GM21717 (cell line): ENCODE measurements around the gene TUFM.
A peak's percentile ranks its signal among the peaks of the same experiment; 100 is the strongest.
"Not testable (repeated sequence)": the region's sequence is repeated elsewhere in the genome, so short reads cannot be mapped to it uniquely, and the experiment has no call there.

Experiments used
- ATAC-seq: cut with Tn5 transposase; IDR thresholded peaks from one replicate; pipeline ENCODE4 v1.9.1; 2021; ENCODE audit warnings: mild to moderate bottlenecking, moderate library complexity; ENCODE audit not compliant: unreplicated experiment

TUFM gene

DNA sequence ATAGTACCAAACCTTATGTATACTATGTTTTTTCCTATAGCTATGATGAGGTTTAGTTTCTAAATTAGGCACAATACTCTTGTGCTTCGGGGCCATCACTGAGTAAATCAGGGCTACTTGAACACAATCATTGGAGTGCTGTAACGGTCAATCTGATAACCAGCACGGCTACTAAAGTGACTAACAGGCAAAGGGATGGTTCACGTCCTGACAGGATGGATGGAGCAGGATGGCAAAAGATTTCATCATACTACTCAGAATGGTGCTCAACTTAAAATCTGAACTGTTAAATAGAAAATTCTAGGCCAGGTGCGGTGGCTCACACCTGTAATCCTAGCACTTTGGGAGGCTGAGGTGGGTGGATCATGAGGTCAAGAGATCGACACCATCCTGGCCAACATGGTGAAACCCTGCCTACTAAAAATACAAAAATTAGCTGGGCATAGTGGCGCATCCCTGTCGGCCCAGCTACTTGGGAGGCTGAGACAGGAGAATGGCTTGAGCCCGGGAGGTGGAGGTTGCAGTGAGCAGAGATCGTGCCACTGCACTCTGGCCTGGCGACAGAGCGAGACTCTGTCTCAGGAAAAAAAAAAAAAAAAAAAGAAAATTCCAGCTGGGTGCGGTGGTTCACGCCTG is 7.0 kb downstream of the TUFM start:
- no peak for ATAC-seq

DNA sequence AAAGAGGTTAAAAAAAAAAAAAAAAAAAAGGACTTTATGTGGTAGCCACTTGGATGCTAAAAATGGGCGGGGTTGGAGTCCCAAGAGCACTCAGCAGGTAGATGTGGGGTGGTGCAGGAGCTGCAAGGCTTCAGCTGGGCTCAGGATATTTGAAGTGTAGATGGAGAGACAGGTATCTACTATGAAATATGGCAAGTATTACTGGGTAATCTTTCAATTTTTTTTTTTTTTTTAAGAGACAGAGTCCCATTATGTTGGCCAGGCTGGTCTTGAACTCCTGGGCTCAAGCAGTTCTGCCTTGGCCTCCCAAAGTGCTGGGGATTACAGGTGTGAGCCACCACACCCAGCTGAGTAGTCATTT is 7.6 kb downstream of the TUFM start:
- ATAC-seq = no peak

DNA sequence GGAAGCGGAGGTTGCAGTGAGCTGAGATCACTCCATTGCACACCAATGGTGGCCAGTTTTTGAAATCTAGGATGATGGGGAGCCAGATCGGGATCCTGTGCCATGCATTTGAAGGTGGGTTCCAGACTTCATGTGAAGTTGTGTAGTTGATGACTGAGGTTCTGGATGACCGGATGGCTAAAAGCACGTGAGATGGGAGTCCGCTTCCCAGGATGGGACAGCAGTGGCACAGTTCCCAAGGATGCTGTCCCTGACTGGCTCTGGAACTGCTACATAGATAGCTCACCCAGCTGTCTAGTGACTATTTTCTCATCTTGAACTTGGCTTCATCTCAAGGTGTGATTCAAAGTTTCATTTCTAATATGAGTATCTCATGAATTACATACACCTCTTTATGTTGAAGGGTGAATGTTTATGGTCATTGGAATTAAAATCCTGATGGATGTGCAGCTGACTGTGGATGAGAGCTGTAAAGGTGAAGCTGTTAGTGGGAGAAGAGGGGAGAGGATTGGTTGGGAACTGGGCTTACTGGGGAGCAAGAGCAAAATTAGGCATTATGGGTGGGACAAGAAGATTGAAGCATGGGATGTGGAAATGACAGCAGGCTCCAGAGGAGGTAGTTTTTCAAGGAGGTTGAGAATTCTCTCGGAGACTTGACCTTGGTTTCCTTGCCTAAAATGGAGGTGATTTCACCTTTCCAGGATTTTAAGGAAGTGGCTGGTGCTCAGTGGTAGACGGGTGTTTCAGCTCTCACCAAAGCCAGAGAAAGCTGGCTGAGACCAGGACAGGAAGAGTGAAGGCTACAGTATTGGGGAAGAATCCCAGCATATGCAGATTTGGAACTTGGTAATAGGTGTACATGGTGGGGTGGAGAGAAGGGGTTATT is 8.2 kb downstream of the TUFM start:
- ATAC-seq = no peak

DNA sequence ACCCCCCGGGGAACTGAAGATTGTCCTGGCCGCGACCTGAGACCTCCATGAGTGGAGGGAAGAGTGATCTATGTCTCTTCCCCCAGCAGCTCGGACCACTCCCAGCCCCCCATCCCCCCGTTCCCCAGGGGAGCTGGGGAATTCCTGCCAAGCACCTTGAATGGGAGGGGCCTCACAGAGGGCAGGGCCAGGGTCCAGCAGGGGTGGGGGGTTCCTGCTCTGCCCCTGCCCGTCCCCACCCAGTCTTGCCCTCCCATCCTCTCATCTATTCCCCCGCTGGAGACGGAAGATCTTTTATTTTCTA is 9.4 kb downstream of the TUFM start:
- no peak for ATAC-seq

DNA sequence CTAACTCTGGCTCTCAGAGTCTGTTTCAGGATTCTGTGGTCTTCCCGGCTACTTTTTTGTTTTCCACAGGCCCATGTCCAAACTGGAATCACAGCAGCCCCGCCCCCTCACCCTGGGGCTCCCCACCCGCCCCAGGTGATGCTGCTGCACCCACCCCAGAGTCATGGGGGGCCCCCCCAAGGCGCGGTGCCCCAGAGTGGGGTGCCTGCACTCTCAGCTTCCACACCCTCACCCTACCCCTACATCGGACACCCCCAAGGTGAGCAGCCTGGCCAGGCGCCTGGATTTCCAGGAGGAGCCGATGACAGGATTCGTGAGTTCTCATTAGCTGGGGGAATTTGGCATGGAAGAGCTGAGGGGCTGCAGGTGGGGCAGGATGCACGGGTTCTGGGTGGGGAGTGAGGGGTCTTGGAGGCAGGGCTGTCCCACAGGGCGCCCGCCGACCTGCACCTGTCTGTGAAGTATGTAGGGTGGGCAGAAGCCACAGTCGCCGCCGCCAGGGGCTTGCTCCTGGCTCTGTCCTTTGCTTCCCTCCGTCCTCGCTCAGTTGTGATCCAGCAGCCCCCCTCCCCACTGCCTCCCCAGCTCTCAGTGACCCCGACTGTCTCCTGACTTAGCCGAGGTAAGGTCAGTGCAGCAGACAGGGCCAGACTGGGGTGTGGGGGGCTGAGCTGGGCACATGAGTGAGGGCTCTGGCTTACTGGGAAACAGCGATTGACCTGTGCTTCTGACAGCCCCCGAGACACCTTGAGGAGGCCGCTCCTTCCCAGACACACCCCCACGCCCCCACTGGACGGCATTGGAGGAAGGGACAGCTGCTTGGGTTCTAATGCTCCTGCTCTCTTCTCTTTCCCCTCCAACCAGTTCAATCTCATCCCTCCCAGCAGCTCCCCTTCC is 10.0 kb downstream of the TUFM start:
- no peak for ATAC-seq

DNA sequence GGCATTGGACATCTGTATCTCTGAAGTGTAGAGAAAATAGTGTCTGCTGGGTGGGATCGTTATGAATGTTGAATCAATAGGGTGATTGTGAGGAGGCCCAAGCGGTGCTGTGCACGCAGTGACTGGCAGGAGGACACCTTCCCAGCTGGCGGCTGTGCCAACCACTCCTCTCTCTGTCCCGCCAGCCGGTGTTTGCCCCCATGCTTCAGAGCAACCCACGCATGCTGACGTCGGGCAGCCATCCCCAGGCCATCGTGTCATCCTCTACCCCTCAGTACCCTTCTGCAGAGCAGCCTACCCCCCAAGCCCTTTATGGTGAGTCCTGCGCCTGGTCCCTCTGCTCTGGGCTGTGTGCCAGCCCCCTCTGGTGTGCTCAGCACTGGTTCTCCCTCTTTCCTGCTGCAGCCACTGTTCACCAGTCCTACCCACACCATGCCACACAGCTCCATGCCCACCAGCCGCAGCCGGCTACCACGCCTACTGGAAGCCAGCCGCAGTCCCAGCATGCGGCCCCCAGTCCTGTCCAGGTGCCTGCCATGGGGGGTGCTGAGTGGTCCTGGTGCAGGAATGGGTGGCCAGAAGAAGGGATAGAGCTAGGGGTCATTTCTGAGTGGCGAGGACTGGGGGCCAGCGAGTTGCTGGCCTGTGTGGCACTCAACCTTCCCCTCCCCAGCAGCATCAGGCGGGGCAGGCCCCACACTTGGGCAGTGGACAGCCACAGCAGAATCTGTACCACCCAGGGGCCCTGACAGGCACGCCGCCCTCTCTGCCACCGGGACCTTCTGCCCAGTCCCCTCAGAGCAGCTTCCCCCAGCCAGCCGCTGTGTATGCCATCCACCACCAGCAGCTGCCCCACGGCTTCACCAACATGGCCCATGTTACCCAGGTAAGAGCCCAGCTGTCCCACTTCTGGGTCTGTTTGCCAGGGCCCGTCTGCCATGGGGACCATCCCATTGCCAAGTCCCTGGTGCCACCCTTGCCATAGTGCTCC is 11.0 kb downstream of the TUFM start:
- no peak for ATAC-seq

DNA sequence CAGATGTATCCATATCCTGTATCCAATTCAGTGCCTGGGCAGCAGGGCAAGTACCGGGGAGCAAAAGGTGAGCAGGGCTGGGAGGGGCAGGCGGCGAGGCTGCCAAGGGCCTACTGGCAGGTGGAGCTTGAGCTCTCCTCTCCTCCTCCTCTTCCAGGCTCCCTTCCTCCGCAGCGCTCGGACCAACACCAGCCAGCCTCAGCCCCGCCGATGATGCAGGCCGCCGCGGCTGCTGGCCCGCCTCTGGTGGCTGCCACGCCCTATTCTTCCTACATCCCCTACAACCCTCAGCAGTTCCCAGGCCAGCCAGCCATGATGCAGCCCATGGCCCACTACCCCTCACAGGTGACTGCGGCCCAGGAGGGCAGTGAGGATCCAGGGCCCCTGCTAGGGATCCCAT is 11.8 kb downstream of the TUFM start:
- ATAC-seq = no peak

DNA sequence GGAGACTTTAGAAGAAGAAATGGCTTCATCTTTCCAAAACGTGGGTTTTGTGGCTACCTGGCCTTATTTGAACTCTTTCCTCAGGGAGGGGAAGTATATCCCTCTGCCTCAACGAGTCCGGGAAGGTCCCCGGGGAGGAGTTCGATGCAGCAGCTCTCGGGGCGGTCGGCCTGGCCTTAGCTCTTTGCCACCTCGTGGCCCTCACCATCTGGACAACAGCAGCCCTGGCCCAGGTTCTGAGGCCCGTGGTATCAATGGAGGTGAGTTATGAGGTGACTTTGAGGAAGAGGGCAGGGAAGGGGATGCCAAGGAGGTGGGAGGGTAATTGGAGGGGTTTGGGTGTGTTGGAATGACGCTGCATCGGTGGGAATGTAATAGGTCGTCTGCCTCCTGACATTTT is 15.6 kb downstream of the TUFM start:
- no peak for ATAC-seq

DNA sequence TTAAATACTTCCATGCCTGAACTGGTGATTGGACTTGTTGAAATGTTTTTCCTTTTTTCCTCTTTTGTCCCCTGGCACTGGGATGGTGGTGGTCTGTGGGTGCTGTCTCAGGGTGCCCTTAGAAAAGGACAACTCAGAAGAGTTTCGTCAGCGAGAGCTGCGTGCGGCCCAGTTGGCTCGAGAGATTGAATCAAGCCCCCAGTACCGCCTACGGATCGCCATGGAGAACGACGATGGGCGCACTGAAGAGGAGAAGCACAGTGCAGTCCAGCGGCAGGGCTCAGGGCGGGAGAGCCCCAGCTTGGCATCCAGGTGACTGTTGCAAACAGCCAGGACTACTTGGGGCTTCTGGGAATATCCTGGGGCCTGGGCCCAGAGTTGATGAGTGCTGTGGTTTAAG is 16.4 kb downstream of the TUFM start:
- ATAC-seq = no peak

DNA sequence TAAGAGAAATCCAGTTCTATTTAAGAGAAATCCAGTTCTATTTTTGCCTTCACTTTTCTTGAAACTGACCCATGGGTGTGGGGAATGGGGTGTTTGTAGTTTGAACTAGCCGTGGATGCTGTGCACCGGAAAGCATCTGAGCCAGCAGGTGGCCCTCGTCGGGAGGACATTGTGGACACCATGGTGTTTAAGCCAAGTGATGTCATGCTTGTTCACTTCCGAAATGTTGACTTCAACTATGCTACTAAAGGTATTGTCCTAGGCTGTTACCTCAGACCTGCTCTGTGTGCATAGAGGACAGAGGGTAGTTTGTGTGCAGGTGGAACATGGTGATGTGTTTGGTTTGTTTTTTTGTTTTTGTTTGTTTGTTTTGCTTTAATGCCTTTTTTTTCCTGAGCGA is 20.0 kb downstream of the TUFM start:
- no peak for ATAC-seq

DNA sequence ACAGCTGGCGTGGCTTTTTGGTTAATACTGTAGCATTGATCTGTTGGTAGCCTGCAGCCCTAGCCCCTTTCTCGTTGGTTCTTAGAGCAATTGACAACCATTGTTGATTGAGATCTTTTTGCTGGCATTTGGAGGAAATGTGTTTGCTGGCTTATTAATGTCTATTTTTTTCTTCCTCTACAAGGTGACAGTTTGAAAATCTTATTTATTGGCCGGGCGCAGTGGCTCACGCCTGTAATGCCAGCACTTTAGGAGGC is 21.5 kb downstream of the TUFM start:
- ATAC-seq = no peak

DNA sequence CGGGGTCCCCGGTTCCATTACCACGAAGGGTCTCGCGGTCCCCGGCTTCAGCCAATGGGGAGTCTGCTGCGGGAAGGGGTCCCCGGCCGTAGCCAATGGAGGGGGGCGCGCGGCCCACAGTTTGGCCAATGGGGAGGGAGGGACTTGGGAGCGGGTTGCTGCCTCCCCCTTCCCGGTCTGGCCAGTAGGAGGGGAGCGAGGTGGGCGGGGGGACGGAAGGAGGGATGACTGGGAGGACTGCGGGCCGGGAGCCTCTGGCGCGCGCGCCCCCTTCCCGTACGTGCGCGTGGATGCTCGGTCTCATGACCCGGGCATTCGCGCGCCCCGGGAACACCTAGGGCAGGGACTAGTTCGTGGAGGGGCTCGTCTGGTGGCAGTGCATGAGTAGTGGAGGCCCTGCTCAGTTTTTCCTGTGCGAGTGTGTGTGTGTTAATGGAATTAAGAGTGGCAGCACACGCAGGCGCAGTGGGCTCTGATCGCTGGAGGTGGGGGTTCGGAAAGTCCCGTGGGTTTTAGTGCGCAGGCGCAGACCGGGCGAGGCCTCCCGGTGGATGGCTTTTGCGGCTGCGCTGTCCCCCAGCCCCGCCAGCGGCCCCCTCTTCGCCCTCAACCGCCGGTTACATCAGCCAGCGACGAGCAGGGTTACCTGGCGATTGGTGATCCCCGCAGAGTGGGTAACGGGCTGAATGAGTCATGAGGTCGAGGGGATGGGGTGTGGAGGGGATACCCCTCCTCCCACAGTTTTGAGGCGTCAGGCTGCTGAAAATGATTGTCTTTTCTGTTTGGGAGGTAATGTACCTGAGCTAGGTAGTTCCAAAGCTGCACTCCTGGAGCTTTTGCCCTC is 22.1 kb downstream of the TUFM start:
- ATAC-seq = peak; percentile 52

DNA sequence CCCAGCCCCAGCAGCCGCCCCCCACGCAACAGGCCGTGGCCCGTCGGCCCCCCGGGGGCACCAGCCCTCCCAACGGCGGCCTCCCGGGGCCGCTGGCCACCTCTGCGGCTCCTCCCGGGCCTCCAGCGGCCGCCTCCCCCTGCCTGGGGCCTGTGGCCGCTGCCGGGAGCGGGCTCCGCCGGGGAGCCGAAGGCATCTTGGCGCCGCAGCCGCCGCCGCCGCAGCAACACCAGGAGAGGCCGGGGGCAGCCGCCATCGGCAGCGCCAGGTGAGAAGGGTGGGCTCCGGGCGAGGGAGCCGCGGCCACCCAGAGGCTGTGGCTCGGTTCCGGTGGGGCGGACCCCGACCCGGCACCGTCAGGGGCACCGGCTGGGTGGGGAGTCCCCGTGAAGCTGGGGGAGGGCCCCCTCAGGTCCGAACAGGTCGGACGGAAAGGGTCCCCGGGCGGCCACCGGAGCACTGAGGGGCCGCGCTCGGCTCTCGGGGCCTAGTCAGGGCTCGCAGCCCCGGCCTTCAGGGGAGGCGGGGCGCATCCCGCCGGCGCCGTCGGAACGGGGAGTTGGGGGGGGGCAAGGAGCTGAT is 22.8 kb downstream of the TUFM start:
- peak; percentile 10 for ATAC-seq

DNA sequence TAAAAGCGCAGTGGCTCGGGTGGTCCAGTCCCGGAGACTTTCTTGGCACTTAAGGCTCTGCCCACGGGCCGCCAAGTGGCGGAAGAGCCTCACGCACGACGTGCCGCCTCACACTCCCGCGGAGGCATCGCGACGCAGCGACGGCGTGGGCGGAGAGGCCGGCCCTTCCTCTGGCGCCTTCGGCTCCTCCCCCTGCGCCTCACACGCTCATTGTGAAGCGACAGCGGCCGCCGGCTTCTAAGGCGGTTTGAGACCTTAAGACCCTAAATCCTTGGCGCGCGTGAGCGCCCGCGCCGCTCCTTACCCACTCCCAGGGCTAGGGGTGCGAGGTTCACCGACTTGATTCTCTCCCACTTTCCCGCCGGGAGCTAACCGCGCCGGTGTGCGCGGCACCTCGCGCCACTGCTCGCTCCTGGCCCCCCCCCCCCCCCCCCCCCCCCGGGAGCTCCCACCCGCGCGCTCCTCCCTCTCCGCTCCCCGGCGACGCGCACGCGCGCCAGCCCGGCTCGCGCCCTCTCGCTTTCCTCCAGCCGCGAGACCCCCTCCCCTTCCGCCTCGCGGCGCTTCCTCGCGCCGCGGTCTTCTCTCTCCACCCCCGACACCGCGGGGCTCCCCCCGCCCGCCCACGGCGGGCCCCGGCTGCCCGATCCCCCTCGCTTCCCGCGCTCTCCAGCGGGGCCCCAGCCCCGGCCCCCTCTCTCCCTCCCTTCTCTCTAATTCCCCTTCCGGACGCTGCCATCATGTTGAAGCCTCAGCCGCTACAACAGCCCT is 23.4 kb downstream of the TUFM start, which contains the start of gene ATXN2L:
TSS of gene ATXN2L (plus strand) at position 480 of the 771 bp plus-strand sequence. CDS start at position 741, 261 bp downstream.
- peak; percentile 36 for ATAC-seq

DNA sequence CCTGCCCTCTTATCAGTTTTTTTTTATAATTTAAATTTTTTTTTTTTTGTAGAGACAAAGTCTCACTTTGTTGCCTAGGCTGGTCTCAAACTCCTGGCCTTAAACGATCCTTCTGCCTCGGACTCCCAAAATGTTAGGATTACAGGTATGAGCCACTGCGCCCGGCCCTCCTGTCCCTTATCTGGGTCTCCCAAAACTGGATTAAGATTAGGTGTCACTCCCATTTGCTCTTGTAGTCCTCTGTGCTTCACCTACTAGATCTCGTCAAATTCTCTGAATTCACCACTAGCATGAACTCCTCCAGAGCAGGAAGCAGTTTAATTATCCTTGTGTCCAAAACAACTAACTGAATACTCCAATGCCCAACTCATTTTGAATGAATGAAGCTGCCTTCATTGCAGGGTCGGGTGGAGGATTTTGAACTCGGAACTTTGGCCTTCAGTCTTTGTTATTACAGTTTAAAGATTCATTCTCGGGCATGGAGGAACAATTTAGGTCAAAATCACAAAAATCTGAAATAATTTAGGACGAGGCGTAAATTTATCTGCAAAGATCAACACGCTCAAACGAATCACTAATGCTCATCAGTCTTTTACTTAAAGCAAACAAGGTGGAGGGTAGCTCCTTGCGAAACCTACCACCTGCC is 24.2 kb downstream of the TUFM start:
- ATAC-seq = no peak

DNA sequence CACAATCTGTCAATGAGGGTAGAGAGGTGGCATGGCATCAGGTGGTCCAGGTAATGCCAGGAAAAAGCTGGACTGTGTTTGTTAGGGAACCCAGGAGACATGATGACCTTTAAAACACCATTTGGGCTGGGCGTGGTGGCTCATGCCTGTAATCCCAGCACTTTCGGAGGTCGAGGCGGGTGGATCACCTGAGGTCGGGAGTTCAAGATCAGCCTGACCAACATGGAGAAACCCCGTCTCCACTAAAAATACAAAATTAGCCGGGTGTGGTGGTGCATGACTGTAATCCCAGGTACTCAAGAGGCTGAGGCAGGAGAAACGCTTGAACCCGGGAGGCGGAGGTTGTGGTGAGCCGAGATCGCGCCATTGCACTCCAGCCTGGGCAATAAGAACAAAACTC is 25.6 kb downstream of the TUFM start:
- ATAC-seq = not testable (repeated sequence)

DNA sequence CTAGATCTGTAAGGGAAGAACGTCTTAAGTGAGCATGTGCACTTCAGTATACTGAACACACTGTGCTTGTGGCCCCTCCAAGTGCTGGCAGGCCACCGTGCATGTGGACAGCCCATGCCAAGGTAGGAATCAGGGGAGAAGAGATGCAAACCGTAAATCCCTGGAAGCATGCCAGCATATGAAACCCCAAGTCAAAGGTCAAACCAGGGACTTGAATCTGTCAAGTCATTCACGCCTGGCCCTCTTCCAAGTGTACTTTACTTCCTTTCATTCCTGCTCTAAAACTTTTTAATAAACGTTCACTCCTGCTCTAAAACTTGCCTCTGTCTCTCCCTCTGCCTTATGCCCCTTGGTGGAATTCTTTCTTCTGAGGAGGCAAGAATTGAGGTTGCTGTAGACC is 26.1 kb downstream of the TUFM start:
- ATAC-seq = no peak

DNA sequence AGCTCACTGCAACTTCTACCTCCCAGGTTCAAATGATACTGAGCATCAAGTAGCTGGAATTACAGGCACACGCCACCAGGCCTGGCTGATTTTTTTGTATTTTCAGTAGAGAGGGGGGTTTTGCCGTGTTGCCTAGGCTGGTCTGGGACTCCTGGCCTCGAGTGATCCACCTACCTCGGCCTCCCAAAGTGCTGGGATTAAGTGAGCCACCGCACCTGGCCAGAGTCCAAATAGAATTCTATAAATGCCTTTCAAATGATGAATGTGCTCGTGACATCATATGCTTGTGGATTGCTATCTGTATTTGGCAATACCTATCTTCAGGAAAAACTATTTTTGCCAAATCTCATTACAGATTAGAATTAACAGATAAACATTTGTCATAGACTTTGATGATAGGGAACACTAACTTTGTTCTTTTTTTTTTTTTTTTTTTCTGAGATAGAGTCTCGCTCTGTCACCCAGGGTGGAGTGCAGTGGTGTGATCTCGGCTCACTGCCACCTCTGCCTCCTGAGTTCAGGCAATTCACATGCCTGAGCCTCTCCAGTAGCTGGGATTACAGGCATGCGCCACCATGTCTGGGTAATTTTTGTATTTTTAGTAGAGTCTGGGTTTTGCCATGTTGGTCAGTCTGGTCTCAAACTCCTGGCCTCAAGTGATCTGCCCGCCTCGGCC is 38.6 kb downstream of the TUFM start:
- ATAC-seq = not testable (repeated sequence)
